HepG2 (cell line): Measurements from ENCODE around the gene ENTPD2. TPM values are rescaled to one million over a fixed set of nuclear protein-coding genes. Genes with fewer than 3 reads are reported as not detected.
A peak's percentile ranks its signal among the peaks of the same experiment; 100 is the strongest.

Source experiments
- ATAC-seq: fragments of 200-7000 bp; cut with Tn5 transposase; 3 replicates; pipeline ENCODE4 v1.9.1; 2020; ENCODE audit warnings: mild to moderate bottlenecking, moderate library complexity
- BruUV-seq: library from RNA; stranded (reverse); fragments of 400-500 nt; replicated peaks from 2 replicates; lab custom pipeline; 2021; lab: Mats Ljungman, UMichigan
- CTCF ChIA-PET: fragments of 300-600 bp; formaldehyde crosslinking; extraction: SDS; loops from one replicate; lab custom pipeline; 2021; ENCODE audit warnings: low total read pairs, inconsistent platforms, low intra/inter-chr PET ratio; lab: Yijun Ruan, JAX
- POLR2A ChIA-PET: fragments of 350-600 bp; sonication (Branson Sonifier 250); formaldehyde crosslinking; loops from one replicate; lab custom pipeline; 2020; ENCODE audit warnings: antibody characterized with exemption, inconsistent platforms; lab: Yijun Ruan, JAX
- DNase-seq: peaks from one replicate; pipeline ENCODE4 v3.0.0-alpha.2; 2015; ENCODE audit warnings: low spot score
- FAIRE-seq: peaks from 3 replicates; lab custom pipeline; 2011; peaks lifted over from hg19 to GRCh38; lab: Jason Lieb, UNC
- H2AFZ ChIP-seq: one replicate; pipeline ENCODE4 v1.6.1; 2011; ENCODE audit warnings: low read length, inconsistent platforms
- H3K27ac ChIP-seq: fragments of 300-600 bp; 3 replicates; pipeline ENCODE4 v1.8.0; 2011; ENCODE audit warnings: mixed run types, mild to moderate bottlenecking, mixed read lengths, low read length, inconsistent platforms; ENCODE audit not compliant: insufficient read depth; ENCODE audit errors: extremely low read length
- H3K27me3 ChIP-seq, 2 experiments: fragments of 200-600 bp in 1 of 2; 2 replicates in 1 of 2; 3 replicates in 1 of 2; pipeline versions ENCODE4 v1.6.0 to v1.8.0; 2011; ENCODE audit warnings: low read length in 2 of 2, mild to moderate bottlenecking in 2 of 2, moderate library complexity in 2 of 2, inconsistent platforms in 1 of 2; ENCODE audit not compliant: insufficient read depth in 2 of 2, control insufficient read depth in 1 of 2
- H3K36me3 ChIP-seq, 2 experiments: fragments of 200-600 bp in 1 of 2; replicated peaks in 1 of 2; 2 replicates in 1 of 2; 3 replicates in 1 of 2; pipeline versions ENCODE4 v1.5.1 to v1.8.0; 2011; ENCODE audit warnings: low read length in 2 of 2, inconsistent platforms in 1 of 2; ENCODE audit not compliant: insufficient read depth in 2 of 2, control insufficient read depth in 1 of 2
- H3K4me1 ChIP-seq: 2 replicates; pipeline ENCODE4 v1.5.1; 2012; ENCODE audit warnings: low read length, inconsistent platforms; ENCODE audit not compliant: insufficient read depth
- H3K4me2 ChIP-seq: 2 replicates; pipeline ENCODE4 v1.6.0; 2011; ENCODE audit warnings: low read depth, low read length, inconsistent platforms
- H3K4me3 ChIP-seq, 3 experiments: fragments of 200-600 bp in 1 of 3; sonication (generic), shearing (Covaris generic) in 1 of 3; replicated peaks in 1 of 3; 2 replicates each; pipeline ENCODE4 v1.5.1; 2011 to 2016; ENCODE audit warnings: low read length in 3 of 3, inconsistent platforms in 2 of 3, low read depth in 2 of 3, mild to moderate bottlenecking in 2 of 3, control low read depth in 1 of 3, mixed read lengths in 1 of 3; ENCODE audit not compliant: insufficient read depth in 1 of 3
- H3K79me2 ChIP-seq: one replicate; pipeline ENCODE4 v1.6.1; 2011; ENCODE audit warnings: low read length, inconsistent platforms; ENCODE audit not compliant: insufficient read depth
- H3K9ac ChIP-seq: 2 replicates; pipeline ENCODE4 v1.6.0; 2011; ENCODE audit warnings: mild to moderate bottlenecking, low read depth, low read length, inconsistent platforms; ENCODE audit not compliant: insufficient read depth
- H3K9me3 ChIP-seq: 2 replicates; pipeline ENCODE4 v1.5.1; 2012; ENCODE audit warnings: mild to moderate bottlenecking, low read length
- H4K20me1 ChIP-seq: 2 replicates; pipeline ENCODE4 v1.6.0; 2011; ENCODE audit warnings: inconsistent platforms, mild to moderate bottlenecking, low read length, moderate library complexity; ENCODE audit not compliant: insufficient read depth
- ASH2L ChIP-seq: fragments of 300-600, 200-600 bp; sonication (generic); IDR thresholded peaks from 2 replicates; pipeline ENCODE4 v1.7.0; 2017; ENCODE audit warnings: low read depth, mild to moderate bottlenecking, moderate library complexity, mixed read lengths, low read length; ENCODE audit not compliant: insufficient read length
- ATF1 ChIP-seq: IDR thresholded peaks from 2 replicates; pipeline ENCODE4 v1.6.1; 2016; ENCODE audit warnings: mild to moderate bottlenecking, control low read depth
- DBP ChIP-seq: sonication (generic); formaldehyde crosslinking; IDR thresholded peaks from 2 replicates; pipeline ENCODE4 v1.4.0; 2020; ENCODE audit warnings: missing genetic modification reagents; ENCODE audit errors: not compliant biosample characterization
- FOXA1 ChIP-seq, 2 experiments: fragments of 450-650 bp in 1 of 2; sonication (generic) in 1 of 2; formaldehyde crosslinking in 1 of 2; IDR thresholded peaks; 2 replicates each; pipeline versions ENCODE4 v1.4.0 to v1.6.1; 2016 to 2020; ENCODE audit warnings: missing genetic modification reagents in 1 of 2
- KDM1A ChIP-seq: IDR thresholded peaks from 2 replicates; pipeline ENCODE4 v1.6.1; 2016; ENCODE audit warnings: missing compliant biosample characterization
- MAZ ChIP-seq, 2 experiments: sonication (generic) in 1 of 2; formaldehyde crosslinking in 1 of 2; IDR thresholded peaks; 2 replicates each; pipeline versions ENCODE4 v1.5.0 to v1.6.1; 2012 to 2020; ENCODE audit warnings: low read depth in 2 of 2, mild to moderate bottlenecking in 2 of 2, borderline replicate concordance in 1 of 2, improper control_type of control experiment in 1 of 2, low read length in 1 of 2, missing genetic modification reagents in 1 of 2, moderate library complexity in 1 of 2
- RXRA ChIP-seq: sonication (generic); formaldehyde crosslinking; IDR thresholded peaks from 2 replicates; pipeline ENCODE4 v1.5.1; 2020; ENCODE audit warnings: missing genetic modification reagents
- SPEN ChIP-seq: sonication (generic); formaldehyde crosslinking; IDR thresholded peaks from 2 replicates; pipeline ENCODE4 v1.5.1; 2020; ENCODE audit warnings: low read depth, mild to moderate bottlenecking, missing genetic modification reagents
- ZMYM3 ChIP-seq: sonication (generic); formaldehyde crosslinking; IDR thresholded peaks from 2 replicates; pipeline ENCODE4 v1.5.1; 2020; ENCODE audit warnings: mild to moderate bottlenecking, missing genetic modification reagents
- ZNF3 ChIP-seq: IDR thresholded peaks from 2 replicates; pipeline ENCODE4 v1.7.0; 2017; ENCODE audit warnings: inconsistent platforms
- ZNF343 ChIP-seq: sonication (generic); formaldehyde crosslinking; IDR thresholded peaks from 2 replicates; pipeline ENCODE4 v1.4.0; 2020; ENCODE audit warnings: mild to moderate bottlenecking, missing genetic modification reagents
- ZNF441 ChIP-seq: sonication (generic); formaldehyde crosslinking; IDR thresholded peaks from 2 replicates; pipeline ENCODE4 v1.7.0; 2021; ENCODE audit warnings: missing genetic modification reagents, borderline replicate concordance
- ZNF574 ChIP-seq: sonication (generic); formaldehyde crosslinking; IDR thresholded peaks from 2 replicates; pipeline ENCODE4 v1.4.0; 2020; ENCODE audit warnings: missing genetic modification reagents
- ZNF770 ChIP-seq: sonication (generic); formaldehyde crosslinking; IDR thresholded peaks from 2 replicates; pipeline ENCODE4 v1.5.0; 2020; ENCODE audit warnings: mild to moderate bottlenecking, missing genetic modification reagents
- ZNF83 ChIP-seq: sonication (generic); formaldehyde crosslinking; IDR thresholded peaks from 2 replicates; pipeline ENCODE4 v1.4.0; 2020; ENCODE audit warnings: missing genetic modification reagents, mild to moderate bottlenecking, borderline replicate concordance
- ZSCAN25 ChIP-seq: sonication (generic); formaldehyde crosslinking; IDR thresholded peaks from 2 replicates; pipeline ENCODE4 v1.8.0; 2022; ENCODE audit warnings: mild to moderate bottlenecking, missing genetic modification reagents
- WGBS: methylation state at CpG from one replicate; pipeline ENCODE4 v1.1.6; 2017; ENCODE audit warnings: low lambda C conversion rate; 5-methylcytosine and 5-hydroxymethylcytosine counted together
- in situ Hi-C: cut with HindIII; loops from 2 replicates; pipeline ENCODE4 v1.10.0; 2017; ENCODE audit warnings: low pct_unique_long_range_greater_than_20kb; ENCODE audit not compliant: extremely low pct_ligation_motif_present
- intact Hi-C: fragments of 100-400 bp; cut with micrococcal nuclease; formaldehyde crosslinking; loops from one replicate; pipeline ENCODE4 v1.10.0; 2022; ENCODE audit not compliant: unreplicated experiment
- polyA plus RNA-seq, 8 experiments: library from polyadenylated mRNA; depleted of rRNA in 3 of 8; stranded (reverse) in 7 of 8; unstranded in 1 of 8; fragments of >200 nt; fragmentation: Illumina TruSeq in 4 of 8; extraction: Trizol in 4 of 8; gene quantifications; 2 replicates each; pipeline versions ENCODE4 v1.2.1 to v1.2.3, GENCODE V29; 2011 to 2016; ENCODE audit warnings: low read depth in 4 of 8, missing spikeins in 1 of 8, mixed read lengths in 1 of 8; ENCODE audit not compliant: insufficient read depth in 1 of 8
- total RNA-seq, 5 experiments: library from RNA; depleted of rRNA; stranded (reverse); fragments of >200 nt; fragmentation: Illumina TruSeq; extraction: Trizol; gene quantifications; 2 replicates each; pipeline ENCODE4 v1.2.3, GENCODE V29; 2016; ENCODE audit warnings: low read depth in 1 of 5
- TF ChIP-seq, protein P1 (sequence below): sonication (generic); formaldehyde crosslinking; IDR thresholded peaks from 2 replicates; pipeline ENCODE4 v1.4.0; 2020; ENCODE audit warnings: low read depth, mild to moderate bottlenecking, missing genetic modification reagents

ENTPD2 gene
- total and polyA plus RNA-seq, 2 of the 13 experiments (the other 11 are each of a cell fraction or from before 2014, with no cell fraction given) = 0.95 to 3.2 TPM

GRCh38 chr9:137058521-137059234 lies 4.8 kb upstream of the ENTPD2 start:
- ChIA-PET CTCF (no interaction called here), POLR2A (interaction anchor here (1.0 to 1.3 kb wide), 3 partner anchors 9 to 28 kb away, joined by 4 read pairs; partner anchors contain the start of gene MAN1B1)
- DNase-seq (no peak), FAIRE-seq (no peak), ATAC-seq (no peak)
- no peak overlapping the region for H3K4me2 ChIP-seq
- peaks cover 44% of the 10 kb centered on the region for H3K4me1 ChIP-seq
- H3K27ac ChIP-seq = no peak overlapping the region
- H3K79me2 ChIP-seq = peaks cover 9% of the 10 kb centered on the region
- H3K36me3 ChIP-seq = no peaks in the 10 kb centered on the region
- 60% methylated on average over 8 of the region's 9 CpGs for WGBS
- no peaks in the 10 kb centered on the region for H3K27me3 ChIP-seq
- H2AFZ ChIP-seq = no peak overlapping the region
- intact Hi-C loops (no loop called here), in situ Hi-C loops (no loop called here)
- H3K4me3 ChIP-seq = no peak overlapping the region
- H3K9me3 ChIP-seq = no peaks in the 10 kb centered on the region
- no peaks in the 10 kb centered on the region for H4K20me1 ChIP-seq
- no peak overlapping the region for H3K9ac ChIP-seq
- no TSS peak for BruUV-seq
- TF ChIP-seq FOXA1 (IDR thresholded peaks at IDR 0.05) = no peak
- TF ChIP-seq FOXA1 (CRISPR knock-in tag; IDR thresholded peaks at IDR 0.05) = 0 out of 2 replicates have a peak, but pooled peaks have one; percentile 4
- TF ChIP-seq ZNF441 (CRISPR knock-in tag) = 0 out of 2 replicates have a peak, but pooled peaks have one; percentile 25
- TF ChIP-seq SPEN (CRISPR knock-in tag) = no peak
- TF ChIP-seq ZSCAN25 (CRISPR knock-in tag) = peak; percentile 71; the same call in 1 of the 2 replicates
- peak; percentile 98 for TF ChIP-seq ZNF770 (CRISPR knock-in tag)
- TF ChIP-seq ZMYM3 (CRISPR knock-in tag) = peak; percentile 90
- no peak for TF ChIP-seq MAZ (IDR thresholded peaks at IDR 0.05; ENCODE audit: borderline replicate concordance, low read depth, low read length)
- 0 out of 2 replicates have a peak, but pooled peaks have one; percentile 29 for TF ChIP-seq MAZ (CRISPR knock-in tag; IDR thresholded peaks at IDR 0.05; ENCODE audit: low read depth)
- no peak for TF ChIP-seq ZNF574 (CRISPR knock-in tag)
- no peak for TF ChIP-seq ASH2L
- TF ChIP-seq RXRA = 0 out of 2 replicates have a peak, but pooled peaks have one; percentile 25
- no peak for TF ChIP-seq ZNF343 (CRISPR knock-in tag)
- peak; percentile 97 for TF ChIP-seq ZNF3 (CRISPR knock-in tag)
- TF ChIP-seq ZNF83 (CRISPR knock-in tag) = no peak
- TF ChIP-seq KDM1A (CRISPR knock-in tag) = peak; percentile 43; the same call in 1 of the 2 replicates
- no peak for TF ChIP-seq ATF1
- no peak for TF ChIP-seq DBP (CRISPR knock-in tag)
- TF ChIP-seq, protein P1, sequence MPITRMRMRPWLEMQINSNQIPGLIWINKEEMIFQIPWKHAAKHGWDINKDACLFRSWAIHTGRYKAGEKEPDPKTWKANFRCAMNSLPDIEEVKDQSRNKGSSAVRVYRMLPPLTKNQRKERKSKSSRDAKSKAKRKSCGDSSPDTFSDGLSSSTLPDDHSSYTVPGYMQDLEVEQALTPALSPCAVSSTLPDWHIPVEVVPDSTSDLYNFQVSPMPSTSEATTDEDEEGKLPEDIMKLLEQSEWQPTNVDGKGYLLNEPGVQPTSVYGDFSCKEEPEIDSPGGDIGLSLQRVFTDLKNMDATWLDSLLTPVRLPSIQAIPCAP = no peak
